NCI-H1105 treated with DMSO at 0.1 percent for 48 hours (cell line): Measurements from ENCODE around the gene CD151.

Source experiments
- DNase-seq: peaks from one replicate; lab custom pipeline; 2025; lab: John Stamatoyannopoulos, UW

The CD151 gene

GRCh38 chr11:871472-871871, 38.7 kb downstream of the CD151 start:
- DNase-seq, result no peak

- no peak for DNase-seq
Measured at GRCh38 chr11:872799-873198, 40.0 kb downstream of the CD151 start.

- no peak for DNase-seq
Measured at GRCh38 chr11:873706-874105, 41.0 kb downstream of the CD151 start.

- DNase-seq, result no peak
Measured at GRCh38 chr11:875203-875602, 42.5 kb downstream of the CD151 start.

- no peak for DNase-seq
Measured at GRCh38 chr11:875769-876301, 43.1 kb downstream of the CD151 start.

- DNase-seq, result peak; percentile 20
Measured at GRCh38 chr11:876545-876944, 43.8 kb downstream of the CD151 start.

GRCh38 chr11:877565-877964, 44.8 kb downstream of the CD151 start:
- DNase-seq, result no peak

- no peak for DNase-seq
Measured at GRCh38 chr11:880447-880846, 47.7 kb downstream of the CD151 start.

- no peak for DNase-seq
Measured at GRCh38 chr11:882596-882995, 49.8 kb downstream of the CD151 start.

- no peak for DNase-seq
Measured at GRCh38 chr11:883527-883926, 50.8 kb downstream of the CD151 start.

- no peak for DNase-seq
Measured at GRCh38 chr11:884578-885070, 51.9 kb downstream of the CD151 start.

- no peak for DNase-seq
Measured at GRCh38 chr11:886568-886967, 53.8 kb downstream of the CD151 start.

GRCh38 chr11:887589-887988, 54.8 kb downstream of the CD151 start:
- DNase-seq, result no peak
